HS-27A (cell line): ENCODE measurements around the gene HUNK.

ENCODE experiments used
- DNase-seq: peaks from one replicate; pipeline ENCODE4 v3.0.0-alpha.2; 2012; ENCODE audit warnings: low read depth, missing footprints

The HUNK gene

GRCh38 chr21:31896019-31896418, 23.2 kb downstream of the HUNK start:
- DNase-seq = no peak

- DNase-seq = no peak
These were observed 24.5 kb downstream of the HUNK start for GRCh38 chr21:31897311-31897710.

DNA sequence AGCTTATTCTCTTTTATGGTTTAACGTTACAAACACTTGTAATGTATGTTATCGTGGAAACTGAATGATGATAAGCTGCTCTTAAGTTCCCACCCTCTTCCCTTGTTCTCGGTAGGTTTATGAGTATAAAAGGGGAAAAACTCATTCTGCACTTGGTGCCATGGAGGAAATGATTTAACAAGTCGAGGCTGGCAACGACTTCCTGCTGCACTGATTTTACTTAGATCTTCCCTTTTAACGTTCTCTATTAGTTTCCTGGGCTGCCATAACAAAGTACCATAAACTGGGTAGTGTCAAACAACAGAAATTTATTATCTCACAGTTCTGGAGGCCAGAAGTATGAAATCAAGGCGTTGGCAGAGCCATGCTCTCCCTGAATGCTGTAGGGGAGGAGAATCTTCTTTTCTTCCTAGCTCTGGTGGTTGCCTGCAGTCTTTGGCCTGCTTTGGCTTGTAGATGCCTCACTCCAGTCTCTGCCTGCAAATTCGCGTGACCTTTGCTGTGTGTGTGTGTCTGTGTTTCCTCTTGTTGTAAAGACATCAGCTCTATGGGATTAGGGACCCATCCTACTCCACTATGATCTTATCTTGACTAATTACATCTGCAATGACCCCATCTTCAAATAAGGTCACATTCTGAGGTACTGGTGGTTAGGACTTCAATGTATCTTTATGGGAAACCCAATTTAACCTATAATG, 26.3 kb downstream of the HUNK start:
- no peak for DNase-seq

DNA sequence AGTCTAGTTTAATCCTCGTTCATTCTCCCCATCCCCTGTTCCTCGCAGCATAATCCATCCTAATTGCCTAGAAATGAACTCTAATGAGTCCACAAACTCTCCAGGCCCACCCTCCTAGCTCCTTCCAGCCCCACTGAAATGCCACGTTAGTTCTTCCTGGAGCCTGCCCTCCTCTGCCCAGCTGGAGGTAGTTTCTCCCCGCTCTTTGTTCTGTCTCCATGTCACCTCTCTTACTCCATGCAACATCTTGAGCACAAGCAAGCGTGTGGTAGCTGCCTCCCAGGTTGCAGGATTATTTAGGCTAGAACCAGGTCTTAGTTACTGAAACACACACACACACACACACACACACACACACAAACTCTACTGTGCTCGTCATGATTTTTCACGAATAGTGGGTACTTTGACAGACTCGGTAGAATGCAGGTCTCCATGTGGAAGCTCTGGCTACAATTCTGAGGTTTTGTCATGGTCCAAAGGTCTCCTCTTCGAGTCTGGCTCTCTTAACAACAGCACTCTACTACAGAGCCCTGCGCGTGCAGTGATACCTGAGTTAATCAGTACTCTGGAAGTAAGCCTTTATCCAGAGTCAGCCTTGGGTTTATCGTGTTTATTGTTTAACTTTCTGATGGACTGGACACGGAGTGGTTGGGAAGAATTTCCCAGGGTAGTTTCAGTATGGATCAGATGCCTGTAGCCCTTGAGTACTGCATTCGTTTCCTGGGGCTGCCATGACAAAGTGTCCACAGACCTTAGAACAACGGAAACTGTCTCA, 27.5 kb downstream of the HUNK start:
- DNase-seq = no peak

DNA sequence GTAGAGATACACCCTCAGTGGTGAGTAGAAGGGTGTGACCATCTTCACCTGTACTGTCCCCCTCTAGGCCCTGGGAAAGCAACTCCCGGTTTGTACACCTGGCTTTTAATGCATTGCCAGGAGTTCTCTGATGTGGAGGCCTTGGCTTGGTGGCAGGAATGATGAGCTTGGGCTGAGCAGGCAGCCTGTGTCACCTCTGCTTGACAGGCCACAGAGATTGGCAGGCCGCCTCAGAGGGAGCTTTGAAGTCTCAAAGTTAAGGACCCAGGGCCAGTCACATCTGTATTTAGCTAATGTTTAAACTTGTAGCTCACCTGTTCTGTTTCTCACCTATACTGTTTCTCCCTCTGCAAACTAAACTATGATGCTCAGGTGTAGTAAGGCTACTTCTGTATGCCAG, 28.5 kb downstream of the HUNK start:
- no peak for DNase-seq

DNA sequence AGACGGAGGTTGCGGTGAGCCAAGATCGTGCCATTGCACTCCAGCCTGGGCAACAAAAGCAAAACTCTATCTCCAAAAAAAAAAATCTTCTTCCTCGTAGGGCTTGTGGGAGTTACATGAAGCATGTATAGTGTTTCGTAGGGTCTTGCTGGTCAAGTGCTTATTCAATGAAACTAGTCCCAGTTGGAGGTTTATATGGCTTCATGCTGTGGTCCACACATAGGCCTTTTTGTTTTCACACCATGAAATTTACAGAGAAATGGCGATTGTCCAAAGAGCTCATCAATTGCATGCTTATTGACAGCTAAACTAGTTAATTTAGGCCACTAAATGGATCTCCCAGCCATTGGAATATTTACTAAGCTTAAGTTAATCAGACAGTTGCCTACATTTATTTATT, 29.6 kb downstream of the HUNK start:
- DNase-seq = no peak

GRCh38 chr21:31903896-31904295, 31.1 kb downstream of the HUNK start:
- no peak for DNase-seq

DNA sequence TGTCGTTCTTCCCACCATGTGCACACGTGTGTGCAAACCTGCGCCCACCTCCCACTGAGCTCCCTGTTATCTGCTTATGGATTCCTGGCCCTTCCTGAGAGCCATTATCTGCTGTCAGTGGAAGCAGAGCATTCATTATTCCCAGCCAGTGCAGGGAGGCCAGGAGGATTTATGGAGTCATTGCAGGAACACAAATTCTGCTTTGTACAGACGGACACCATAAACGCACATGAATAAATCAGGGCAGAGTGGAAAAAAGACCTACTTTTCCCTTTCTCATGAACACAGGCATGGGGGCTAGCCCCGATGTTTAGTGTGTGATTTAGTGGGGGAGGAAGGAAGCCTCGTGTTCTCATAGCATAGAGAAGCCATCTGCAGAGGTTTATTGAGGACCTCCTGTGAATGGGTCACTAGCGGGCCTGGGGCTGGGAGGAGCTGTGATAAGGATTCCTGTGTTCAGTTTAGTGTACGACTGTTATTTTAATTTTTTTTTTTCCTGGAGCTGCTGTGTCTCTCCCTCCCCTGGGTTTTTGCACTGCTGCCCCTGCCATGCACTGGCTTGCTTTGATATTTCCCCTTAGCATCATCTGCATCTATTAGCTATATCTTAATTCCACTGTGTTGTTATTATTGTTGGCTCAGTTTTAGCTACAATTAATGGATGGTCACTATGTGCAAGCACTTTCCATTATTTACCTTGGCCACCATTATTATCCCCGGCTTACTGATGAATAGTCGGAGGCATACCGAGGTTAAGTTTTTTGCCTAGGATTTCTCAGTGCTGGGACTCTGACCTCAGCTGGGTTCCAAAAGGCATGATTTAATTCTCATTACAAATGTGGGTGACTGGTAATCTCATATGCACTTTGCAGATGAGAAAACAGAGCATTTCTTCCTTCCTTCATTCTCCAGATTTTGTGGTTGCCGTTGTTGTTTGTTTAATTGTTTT, 33.0 kb downstream of the HUNK start:
- DNase-seq = no peak

DNA sequence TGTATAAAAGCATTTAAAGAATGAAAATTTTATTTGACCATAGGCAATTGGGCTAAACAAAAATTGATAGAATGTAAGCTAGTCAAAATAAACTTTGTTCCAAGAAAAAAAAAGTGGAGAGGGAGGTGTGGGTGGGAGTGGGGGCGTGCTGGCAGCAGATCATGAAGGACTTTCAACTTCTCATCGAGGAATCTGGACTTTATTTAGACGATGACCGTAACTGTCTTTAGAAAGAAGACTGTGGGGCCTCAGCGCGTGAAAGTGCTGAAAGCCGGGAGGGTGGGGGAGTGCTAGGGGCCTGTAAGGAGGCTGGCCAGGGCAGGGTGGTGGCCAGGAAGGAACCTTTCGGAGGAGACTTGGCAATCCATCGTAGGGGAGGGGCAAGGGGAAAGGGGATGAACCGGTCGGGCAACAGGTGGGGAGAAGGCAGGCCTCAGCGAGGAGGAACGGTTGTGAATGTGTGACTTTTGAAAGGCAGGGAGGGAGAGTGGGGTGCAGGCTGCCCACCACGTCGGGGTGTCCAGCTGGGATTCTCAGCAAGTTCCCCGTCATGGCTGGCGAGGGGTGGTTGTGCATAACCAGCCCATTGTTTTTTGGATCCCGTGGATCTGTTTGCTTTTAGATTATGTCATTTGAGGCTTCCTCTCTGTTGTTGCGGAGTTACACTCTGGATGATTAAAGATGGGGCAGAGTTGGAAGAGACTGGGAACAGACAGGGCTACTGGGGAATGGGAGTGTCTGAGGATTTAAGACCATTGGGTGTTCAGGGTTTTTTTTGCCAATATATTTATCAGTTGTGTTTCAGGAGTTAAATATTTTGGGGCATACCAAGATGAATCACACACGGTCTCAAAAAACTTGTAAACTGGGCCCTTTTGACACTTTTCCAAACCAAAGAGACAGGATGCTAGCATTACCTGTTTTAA, 35.5 kb downstream of the HUNK start:
- no peak for DNase-seq

DNA sequence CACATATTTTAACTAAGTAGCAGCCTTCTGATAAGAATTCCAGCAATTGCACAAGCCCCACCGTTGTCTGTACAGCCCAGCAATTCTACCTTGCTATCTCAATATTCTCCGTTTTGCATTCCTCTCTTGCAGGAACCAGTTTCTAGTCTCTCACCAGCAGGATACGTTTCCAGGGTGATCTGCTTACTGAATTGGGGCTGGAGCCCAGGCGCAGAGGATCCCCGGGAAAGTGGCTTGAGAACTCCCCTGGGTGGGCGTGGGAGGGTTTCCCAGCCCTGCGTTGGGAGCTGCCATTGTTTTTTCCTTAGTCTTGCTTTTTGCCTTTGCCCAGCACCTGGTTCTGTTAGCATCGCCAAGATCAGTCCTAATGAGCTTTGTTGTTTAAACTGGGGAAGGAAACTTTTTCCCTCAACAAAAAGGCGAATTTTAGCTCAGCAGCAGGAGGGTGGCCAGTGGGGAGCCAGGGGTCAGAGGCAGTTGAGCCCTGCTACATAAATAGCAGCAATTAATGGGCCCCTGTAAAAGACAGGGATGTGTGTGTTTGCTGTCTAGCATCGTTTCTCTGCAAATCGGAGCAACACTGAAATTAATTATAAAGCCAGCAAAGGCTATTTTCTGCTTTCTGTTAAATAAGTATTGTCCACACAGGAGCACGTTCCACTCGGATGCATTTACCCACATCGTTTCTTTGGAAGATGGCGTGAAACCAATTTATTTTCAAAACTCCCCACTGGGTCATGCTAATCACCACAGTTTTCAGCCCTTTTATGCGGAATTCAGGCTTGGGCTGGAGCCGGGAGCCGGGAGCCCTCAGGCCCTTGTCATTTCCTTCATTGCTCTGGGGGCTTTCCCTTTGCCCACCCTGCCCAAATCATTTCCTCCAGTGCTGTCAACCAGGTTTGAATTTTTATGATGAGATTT, 36.6 kb downstream of the HUNK start:
- no peak for DNase-seq

GRCh38 chr21:31910074-31910470, 37.3 kb downstream of the HUNK start:
- DNase-seq = no peak

DNA sequence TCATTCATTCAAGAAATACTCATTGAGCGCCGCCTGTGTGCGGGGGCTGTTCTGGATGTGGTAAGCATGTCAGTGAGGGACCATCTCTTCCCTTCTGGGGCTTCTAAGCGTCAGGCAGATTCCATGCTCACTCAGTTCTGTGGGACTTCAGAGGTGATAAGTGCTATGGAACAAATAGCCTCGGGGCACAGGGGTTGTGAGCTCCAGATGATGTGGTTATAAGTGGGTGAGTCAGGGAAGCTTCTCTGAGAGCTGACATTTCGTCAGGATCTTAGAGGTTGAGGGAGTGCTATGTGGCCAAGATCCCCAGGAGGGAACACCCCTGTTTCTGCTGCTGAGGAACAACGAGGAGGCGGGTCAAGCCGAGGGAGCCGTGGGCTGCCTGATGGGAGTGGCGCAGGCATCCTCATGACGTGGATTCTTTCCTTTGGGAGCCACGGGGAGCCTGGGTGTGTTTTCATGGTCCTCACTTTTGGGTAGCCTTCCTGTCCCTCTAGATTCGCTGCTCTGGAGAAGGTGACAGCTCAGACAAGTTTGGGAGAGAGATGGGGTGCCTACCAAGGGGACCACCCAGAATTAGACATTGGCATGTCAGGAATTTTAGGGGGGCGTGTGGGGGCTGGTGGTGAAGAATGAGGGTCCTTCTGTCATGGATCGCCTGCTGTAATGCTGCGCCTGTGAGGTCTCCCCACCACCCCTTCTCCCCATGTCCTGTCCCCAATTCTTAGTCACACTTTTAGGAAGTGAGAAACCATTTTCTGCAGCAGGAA, 38.5 kb downstream of the HUNK start:
- no peak for DNase-seq

- no peak for DNase-seq
These were observed 39.7 kb downstream of the HUNK start for GRCh38 chr21:31912501-31912900.

- DNase-seq = no peak
These were observed 40.4 kb downstream of the HUNK start for GRCh38 chr21:31913182-31913608.

GRCh38 chr21:31914472-31914871, 41.7 kb downstream of the HUNK start:
- DNase-seq = no peak

GRCh38 chr21:31915566-31915965, 42.7 kb downstream of the HUNK start:
- DNase-seq = no peak

- DNase-seq = no peak
These were observed 44.3 kb downstream of the HUNK start for GRCh38 chr21:31917108-31917507.

DNA sequence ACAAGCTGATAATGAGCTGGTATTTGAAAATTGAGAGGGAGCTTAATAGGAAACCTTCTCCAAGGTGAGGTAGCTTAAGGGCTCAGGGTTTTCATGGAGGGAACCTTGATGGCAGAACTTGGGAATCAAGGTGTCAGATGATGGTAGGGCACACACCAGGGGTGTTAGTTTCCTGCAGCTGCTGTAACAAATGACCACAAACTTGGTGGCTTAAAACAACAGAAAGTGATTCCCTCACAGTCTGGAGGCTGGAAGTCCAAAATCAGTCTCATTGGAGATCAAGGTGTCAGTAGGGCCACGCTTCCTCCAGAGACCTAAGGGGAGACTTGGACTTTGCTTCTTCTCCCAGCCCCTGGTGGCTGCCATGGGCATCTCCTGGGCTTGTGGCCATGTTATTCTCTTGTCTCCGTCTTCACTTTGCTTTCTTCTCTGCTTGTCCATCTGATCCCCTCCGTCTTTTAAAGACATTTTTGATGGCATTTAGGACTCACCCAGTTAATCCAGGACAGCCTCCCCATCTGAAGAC, 45.5 kb downstream of the HUNK start:
- no peak for DNase-seq

- no peak for DNase-seq
These were observed 47.5 kb downstream of the HUNK start for GRCh38 chr21:31920275-31920674.
